GM12878 (cell line): ENCODE data around the gene ITPR3.

Source experiments
- CREM ChIP-seq: IDR thresholded peaks from 2 replicates; pipeline ENCODE4 v1.6.1; 2014; ENCODE audit warnings: antibody characterized with exemption, low read depth
- CTCF ChIP-seq, 3 experiments: IDR thresholded peaks in 2 of 3; conservative IDR thresholded peaks in 1 of 3; 2 replicates each; pipeline ENCODE4 v1.5.1; 2011; ENCODE audit warnings: low read depth in 3 of 3, low read length in 3 of 3, mild to moderate bottlenecking in 3 of 3, control low read depth in 2 of 3, moderate library complexity in 2 of 3, inconsistent platforms in 1 of 3, mixed read lengths in 1 of 3; ENCODE audit not compliant: control insufficient read depth in 2 of 3, insufficient read depth in 1 of 3; ENCODE audit errors: extremely low read depth in 1 of 3
- GABPA ChIP-seq: IDR thresholded peaks from 2 replicates; pipeline ENCODE4 v1.6.1; 2014; ENCODE audit warnings: antibody characterized with exemption, low read depth, mild to moderate bottlenecking, inconsistent platforms
- HCFC1 ChIP-seq: fragments of 150-350 bp; IDR thresholded peaks from 2 replicates; pipeline ENCODE4 v1.6.1; 2014; ENCODE audit warnings: low read length
- MXI1 ChIP-seq: fragments of 150-350 bp; IDR thresholded peaks from 2 replicates; pipeline ENCODE4 v1.6.1; 2011; ENCODE audit warnings: low read depth, mild to moderate bottlenecking, inconsistent platforms, low read length, improper control_type of control experiment
- TAF1 ChIP-seq: IDR thresholded peaks from 2 replicates; pipeline ENCODE4 v1.6.1; 2011; ENCODE audit warnings: mild to moderate bottlenecking, low read depth, low read length, borderline replicate concordance

GRCh38 chr6:33620856-33621710 is at the start of gene ITPR3:
- TF ChIP-seq CTCF (IDR thresholded peaks at IDR 0.05 in 2 of 3, conservative IDR thresholded peaks at IDR 0.05 in 1 of 3; ENCODE audit: control insufficient read depth in 2 of 3, extremely low read depth in 1 of 3, insufficient read depth in 1 of 3, low read depth in 3 of 3, low read length in 3 of 3) (no peak), HCFC1 (no peak), CREM (no peak), GABPA (no peak), MXI1 (peak; percentile 49; the same call in 1 of the 2 replicates), TAF1 (no peak)
